GM19467 (cell line): ENCODE data around the gene TBXT.
"Not testable (repeated sequence)": the region's sequence is repeated elsewhere in the genome, so short reads cannot be mapped to it uniquely, and the experiment has no call there.

Source experiments
- ATAC-seq: cut with Tn5 transposase; IDR thresholded peaks from one replicate; pipeline ENCODE4 v1.9.1; 2021; ENCODE audit warnings: mild to moderate bottlenecking, moderate library complexity; ENCODE audit not compliant: unreplicated experiment

Gene TBXT

DNA sequence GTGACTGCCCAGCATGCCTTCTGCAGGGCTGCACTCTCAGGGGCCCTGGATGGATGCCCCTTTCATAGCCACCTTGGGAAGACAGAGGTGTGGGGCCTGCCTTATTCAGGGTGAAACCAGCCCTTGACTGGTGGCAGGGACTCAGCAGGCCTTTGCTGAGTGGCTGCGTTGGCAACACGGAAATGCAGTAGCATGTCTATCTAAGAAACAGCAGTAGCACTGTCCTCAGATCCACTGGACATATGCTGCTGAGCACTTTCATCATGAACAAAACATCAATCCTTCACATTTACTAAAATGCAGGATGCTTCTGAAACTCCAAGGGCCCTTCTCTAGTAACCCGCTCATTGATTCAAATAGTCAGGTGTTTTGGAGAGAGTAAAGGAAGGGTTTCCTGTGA is 4.9 kb upstream of the TBXT start:
- no peak for ATAC-seq

DNA sequence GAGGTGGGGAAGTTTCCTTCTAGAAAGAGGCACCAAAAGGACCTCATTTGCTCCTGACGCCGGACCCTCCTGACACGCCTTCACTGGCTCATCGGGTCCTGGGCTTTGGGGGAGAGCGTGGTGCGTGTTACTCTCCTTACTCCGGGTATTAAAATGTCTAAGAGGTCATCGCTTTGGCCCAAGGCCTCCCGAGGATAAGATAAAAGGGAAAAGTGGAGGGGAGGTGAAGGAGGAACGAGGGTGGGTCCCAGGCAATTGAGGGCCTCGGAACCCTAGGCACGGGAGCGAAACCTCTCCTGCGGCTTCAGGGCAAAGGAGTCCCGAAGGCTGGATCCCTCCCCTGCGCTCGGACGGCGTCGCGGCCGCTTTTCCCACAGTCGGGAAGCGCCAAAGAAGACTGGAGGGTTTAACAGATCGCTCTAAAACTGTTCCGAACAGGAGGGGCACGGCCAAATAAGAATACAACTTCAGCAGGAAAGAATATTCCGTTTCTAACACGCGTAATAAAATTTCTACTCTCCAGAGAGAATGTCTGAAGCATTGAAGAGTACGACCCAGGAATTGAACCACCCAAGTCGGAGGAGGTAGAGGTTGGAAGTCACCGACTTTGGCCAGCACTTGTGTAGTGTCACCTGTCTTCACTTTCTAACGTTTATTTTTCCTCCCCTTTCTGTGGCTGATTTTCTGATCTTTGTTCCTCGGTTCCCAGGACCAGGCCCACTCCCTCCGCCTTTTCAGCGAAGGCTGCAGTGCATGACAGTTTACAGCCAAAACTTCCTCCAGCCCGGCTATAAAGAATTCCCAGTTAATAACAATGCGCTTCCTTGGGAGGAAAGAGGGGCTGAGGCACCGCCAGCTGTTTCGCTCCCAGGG is 2.1 kb upstream of the TBXT start:
- ATAC-seq = no peak

DNA sequence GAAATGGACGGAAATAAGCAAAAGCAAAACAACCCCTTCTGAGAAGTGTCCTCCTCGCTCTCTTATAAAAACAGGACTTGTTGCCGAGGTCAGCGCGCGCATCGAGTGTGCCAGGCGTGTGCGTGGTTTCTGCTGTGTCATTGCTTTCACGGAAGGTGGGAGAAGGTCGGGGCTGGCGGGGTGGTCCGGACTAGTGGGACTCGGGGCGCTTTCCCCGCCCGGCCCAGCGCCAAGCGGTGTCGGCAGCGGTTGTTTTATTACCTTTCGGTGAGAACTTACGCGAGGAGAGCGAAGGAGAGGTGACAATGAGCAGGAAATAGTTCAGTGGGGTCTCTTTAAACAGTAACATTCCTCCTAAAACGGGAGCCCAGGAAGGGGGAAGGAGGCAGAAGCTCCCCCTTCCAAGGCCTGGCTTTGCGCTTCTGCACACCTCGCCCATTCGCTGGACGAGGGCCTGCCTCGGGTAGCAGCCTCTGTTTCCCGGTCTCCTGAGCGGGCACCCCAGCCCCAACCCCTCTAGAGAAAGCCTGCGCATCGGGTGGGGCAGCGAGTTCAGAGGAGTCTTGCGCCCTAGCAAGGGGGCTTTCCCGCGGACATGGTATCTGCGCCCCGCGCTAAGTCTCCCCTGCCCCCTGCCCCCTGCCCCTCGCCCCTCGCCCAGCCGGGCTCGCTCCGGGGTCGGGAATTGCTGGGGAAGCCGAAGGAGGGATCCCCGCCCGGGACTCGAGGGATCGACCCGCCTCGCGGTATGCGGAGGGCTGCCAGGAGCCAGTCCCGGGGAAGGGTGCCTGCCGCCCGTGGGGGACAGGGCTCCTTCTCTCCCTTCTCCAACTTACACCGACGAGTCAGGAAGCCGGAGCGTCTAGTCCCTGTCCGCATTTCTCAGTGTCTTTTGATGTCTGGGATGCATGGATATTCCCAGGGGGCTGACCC is 1.2 kb upstream of the TBXT start:
- ATAC-seq = no peak

DNA sequence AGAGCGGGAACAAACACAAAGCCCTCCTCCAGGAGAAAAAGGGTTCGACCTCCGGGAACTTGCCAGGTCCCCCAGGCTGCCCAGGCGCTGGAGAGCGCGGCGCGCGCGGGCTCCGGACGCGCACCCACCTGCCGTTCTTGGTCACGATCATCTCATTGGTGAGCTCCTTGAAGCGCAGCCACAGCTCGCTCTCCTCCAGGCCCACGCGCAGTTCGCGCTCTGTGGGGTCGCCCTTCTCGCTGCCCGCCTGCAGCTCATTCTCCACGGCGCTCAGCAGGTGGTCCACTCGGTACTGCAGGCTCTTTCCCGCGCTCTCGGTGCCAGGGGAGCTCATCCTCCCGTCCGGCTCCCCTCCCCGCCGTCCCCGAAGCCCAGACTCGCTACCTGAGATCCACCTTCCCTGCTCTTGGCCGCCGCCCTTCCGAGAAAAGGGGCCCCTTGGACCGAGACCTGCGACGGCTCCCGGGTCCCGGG is 356 bp downstream of the TBXT start:
- no peak for ATAC-seq

DNA sequence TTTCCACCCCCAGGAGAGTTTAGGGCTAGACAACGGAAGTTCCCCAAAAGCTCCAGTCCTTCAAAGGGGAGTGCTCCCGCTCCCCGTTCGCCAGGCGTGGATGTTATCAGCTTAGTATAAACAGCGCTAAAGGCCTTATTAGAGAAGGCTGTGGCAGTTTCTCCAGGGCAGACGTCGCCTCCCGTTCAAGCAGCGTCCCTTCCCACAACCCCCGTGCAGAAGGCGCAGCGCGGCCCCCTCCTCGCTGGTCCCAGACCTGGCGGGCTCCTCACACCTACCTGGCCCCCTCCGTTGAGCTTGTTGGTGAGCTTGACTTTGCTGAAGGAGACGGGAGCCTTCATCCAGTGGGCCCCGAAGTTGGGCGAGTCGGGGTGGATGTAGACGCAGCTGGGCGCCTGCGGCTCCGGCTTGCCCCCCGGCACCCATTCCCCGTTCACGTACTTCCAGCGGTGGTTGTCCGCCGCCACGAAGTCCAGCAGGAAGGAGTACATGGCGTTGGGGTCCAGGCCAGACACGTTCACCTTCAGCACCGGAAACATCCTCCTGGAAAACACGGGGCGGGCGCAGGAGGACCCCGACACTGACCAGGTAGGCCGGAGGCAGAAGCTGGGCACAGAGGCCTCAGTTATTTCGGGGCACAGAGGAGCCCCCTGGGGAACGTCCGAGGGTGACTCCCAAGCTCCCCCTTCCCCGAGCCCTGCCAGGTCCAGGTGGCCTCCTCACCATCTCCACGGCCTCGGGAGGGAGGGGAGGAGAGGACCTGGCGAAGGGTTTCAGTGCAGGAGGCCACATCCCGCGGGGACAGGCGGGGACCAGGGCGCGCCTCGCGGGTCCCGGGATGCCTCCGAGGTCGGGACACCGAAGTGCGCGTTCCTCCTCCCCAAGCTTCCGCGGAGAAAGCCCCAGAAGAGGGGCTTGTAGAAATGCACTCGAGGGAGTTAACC is 1.1 kb downstream of the TBXT start:
- ATAC-seq = no peak

DNA sequence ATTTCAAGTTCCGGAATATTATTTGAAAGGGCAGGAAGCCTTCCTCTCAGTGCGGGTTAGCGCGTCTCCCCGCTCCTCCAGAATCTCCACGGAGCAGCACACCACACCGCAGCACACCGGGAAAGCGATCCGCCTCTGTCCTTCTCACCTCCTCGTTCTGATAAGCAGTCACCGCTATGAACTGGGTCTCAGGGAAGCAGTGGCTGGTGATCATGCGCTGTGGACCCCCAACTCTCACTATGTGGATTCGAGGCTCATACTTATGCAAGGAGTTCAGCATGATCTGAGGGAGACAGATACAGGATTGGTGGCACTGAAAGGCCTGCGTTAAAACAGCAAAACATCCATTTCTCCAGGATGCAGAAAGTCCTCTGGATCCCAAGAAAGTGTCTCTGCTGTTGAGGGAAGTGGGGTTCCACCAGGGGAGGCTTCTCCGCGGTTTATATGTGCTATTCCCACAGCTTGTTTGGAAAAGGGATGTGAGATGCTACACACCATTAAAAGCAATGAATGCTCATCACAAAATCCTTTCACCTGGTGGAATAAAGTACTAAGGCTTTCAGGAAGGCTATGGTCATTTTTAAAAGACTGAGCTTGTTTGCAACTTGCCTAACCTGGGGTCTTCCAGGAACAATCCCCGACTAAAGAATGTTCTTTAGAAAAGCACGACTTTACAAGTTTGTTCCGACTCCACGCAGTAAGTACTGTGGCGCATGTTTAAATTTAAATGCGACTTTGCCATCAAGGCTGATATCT is 1.9 kb downstream of the TBXT start:
- no peak for ATAC-seq

DNA sequence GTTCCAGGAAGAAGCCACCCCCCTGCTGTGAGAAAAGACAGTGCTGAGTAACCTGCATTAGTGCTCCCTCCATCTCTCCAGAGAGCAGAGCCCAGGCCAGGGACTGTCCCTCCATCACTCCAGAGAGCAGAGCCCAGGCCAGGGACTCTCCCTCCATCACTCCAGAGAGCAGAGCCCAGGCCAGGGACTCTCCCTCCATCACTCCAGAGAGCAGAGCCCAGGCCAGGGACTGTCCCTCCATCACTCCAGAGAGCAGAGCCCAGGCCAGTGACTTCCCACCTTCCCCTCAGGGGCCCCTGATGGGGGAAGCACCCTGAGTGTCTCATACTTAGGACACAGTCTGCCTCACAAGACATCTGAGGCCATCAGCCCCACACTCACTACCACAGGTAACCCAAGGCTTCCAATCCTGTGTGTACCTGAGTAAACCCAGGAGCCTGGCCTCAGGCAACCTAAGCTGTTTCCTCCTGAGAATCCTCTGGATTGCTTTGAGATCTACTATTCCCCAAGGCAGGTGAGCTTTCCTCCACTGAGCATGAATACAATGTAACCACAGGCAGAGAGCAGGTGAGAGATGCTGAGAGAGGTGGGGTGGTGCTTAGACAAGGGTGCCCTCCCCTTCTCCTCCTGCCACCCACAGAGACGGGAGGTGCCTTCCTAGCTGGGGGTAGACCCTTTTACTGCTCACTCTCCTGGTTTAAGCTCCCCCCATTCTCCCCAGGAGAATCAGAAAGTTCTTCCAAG is 4.9 kb downstream of the TBXT start:
- ATAC-seq = peak; percentile 63

DNA sequence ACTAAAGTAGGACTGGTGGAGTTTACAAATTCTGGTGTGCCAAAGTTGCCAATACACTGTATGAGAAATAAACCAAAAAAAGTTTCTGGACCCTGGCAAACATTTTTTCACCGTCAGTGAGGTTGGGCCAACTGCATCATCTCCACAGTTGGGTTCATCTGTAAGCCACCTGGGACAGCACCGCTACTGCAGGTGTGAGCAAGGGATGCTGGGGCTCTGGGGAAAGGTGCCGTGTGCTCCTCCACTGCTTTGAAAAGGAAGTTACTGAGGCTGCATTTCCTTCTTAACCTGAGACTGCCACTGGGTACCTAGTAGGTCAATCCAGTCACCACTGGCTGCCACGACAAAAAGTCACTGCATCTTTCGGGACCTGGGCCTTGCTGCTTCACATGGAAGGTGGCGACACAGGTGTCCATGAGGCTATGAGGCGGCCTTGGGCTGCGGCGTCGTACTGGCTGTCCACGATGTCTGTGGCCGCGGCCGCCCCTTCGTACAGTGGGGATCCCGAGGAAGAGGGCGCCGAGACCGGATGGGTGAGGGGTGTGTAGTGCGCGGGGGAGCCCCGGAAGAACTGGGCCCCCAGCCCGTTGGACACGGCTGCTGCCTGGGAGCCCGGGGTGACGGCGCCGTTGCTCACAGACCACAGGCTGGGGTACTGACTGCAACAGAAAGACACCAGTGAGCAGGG is 9.6 kb downstream of the TBXT start:
- no peak for ATAC-seq

DNA sequence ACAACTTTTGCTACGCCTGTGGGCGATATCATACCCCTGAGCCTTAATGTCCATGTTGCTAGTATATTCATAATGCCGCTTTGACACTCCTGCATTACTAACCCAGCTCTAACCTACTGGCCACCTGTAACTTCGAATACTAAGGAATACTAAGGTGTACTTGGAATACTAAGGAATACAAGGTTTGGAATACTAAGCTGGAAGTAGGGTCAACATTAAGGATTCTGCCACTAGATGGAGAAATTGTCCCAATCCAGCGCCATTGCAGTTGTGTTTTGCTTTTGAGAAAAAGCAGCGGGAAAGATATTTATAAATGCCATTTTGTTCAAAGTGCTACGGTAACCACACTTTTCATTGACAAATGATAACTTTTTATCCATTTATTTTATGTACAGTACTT is 10.7 kb downstream of the TBXT start:
- ATAC-seq = no peak

DNA sequence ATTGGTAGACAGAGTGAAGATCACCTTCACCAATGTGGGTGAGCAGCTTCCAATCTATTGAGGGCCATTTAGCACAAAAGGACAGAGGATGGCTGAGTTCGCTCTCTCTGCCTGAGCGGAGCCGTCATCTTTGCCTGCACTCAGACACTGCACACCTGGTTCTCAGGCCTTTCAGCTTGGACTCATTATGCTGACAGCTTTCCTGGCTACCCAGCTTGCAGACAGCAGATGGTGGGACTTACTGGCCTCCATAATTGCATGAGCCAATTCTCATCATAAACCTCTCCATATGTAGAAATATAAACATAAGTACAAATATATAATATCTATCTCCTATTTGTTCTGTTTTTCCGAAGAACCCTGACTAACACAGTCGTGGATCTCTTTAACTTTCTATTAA is 13.7 kb downstream of the TBXT start:
- no peak for ATAC-seq

DNA sequence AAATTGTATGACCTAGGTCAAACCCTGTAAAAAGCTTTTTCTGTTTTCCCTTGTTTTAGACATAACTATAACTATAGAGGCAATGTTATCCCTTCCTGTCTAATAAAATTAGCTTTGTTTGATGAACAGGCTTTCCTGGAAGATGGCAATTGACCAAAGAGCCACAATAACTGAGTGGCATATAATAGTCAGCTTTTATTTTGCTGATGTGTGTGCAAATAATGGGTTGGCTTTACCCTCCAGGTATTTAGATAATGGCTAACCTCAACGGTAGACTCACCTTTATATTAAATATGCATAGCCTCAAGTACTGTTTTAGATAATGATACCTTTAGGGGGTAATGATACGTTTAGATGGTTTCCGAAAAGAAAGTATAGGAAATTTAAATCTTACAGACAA is 15.0 kb downstream of the TBXT start:
- no peak for ATAC-seq

DNA sequence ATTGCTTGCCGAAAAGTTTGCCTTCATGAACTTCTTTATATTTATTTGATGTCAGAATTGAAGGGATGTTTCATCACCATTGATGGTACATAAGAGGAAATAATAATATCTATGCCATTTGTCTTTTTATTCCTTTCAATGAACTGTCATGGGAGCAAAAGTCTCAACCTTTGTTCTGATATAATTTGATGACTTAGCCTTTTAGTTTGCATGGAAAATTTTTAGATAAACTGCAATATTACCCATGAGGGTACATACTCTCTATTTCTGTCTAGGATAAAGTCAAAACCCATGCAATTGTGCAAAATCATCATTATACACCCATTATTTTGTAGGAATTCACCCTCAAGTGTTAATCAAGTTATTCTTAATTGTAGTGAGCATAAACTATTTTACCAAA is 15.9 kb downstream of the TBXT start:
- ATAC-seq = no peak

DNA sequence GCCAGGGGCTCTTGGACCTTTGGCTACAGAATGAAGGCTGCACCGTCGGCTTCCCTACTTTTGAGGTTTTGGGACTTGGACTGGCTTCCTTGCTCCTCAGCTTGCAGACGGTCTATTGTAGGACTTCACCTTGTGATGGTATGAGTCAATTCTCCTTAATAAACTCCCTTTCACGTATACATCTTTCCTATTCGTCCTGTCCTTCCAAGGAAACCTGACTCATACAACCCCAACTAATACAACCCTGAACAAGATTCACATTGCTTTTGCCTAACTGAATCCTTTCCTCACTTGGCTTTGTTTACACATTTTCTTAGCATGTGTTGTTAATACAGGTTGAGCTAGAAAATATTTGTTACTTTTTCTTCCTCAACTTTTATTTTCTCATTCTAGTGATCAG is 21.9 kb downstream of the TBXT start:
- no peak for ATAC-seq

DNA sequence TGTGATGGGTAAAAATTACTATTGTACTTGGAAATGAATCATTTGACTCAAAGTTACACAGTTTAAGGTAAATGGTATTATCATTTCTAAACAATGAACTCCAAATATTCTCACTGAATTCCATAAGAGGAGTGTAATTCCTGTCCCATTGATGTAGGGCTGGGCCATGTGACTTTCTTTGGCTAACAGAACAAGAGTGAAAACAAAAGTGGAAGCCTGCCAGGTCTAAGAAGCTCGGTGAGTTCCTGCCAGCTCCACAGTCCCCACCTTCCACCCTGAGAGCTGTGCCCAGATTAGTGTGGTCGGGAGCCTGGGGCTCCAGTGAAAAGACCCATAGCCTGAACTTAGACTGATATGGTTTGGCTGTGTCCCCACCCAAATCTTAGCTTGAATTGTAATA is 24.6 kb downstream of the TBXT start:
- no peak for ATAC-seq

DNA sequence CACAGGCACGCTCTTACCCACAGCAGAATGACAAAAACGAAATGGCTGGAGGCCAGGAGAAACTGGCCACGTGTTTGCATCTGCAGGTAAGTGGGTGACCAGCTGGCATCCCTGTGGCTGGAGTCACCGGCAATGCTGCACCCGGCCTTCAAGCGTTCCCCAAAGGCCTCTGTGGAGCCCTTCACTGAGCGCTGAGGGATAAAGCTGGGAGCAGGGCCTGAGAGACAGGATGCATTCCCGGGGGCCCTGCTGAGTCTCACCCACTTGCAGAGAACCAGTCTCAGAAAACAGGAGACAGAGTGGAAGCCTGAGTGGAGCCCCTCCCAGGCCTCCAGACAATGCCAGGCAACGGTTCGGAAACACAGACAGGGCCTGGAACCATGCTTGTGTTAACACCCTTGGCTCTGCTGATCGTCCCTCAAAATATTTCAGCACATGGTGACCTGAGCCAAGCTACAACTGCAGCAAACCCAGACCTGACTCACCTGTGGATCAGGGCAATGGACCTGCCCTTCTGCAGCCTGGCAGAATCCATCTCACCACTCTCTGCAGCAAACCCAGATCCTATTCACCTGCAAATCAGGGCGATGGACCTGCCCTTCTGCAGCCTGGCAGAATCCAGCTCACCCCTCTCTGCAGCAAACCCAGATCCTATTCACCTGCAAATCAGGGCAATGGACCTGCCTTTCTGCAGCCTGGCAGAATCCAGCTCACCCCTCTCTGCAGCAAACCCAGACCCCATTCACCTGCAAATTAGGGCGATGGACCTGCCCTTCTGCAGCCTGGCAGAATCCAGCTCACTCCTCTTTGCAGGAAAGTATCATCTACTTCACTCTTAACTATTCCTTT is 39.8 kb downstream of the TBXT start:
- ATAC-seq = no peak

DNA sequence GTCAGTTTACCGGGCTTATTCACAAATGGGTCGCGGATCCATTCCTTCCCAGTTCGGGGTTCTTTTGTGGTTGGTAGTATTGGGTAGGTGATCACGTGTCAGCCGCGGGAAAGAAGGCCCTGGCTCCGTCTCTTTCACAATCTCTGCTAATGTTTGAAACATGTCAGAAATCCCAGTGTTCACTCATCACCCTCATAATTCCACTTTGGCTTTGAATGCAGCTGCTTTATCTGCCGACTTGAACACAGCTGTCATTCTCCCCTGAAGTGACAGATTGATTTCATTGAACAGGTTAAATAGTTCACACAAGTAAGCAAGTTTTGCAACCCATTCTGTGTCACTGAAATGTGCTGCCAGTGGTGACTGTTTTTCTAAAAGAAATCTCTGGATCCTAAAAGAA is 44.5 kb downstream of the TBXT start:
- not testable (repeated sequence) for ATAC-seq

DNA sequence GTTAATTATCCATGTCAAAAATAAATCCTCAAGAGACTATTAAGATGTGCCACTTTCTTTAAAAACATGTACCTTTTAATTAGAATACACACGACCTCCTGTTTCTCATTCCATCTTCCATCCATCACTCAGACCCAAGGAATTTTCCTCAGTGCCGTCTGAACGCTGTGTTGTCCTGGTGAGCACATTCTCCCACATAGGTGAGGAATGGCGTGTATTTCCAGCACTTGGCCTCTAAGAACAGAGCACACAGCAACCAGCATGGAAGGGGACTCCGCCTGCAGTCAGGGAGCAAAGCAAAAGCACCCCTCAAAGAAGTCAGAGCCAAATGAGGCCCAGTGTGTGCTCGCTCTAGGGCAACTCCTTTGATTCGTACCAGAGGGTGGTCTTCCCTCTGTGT is 45.9 kb downstream of the TBXT start:
- ATAC-seq = no peak
